Calu3 (cell line): Measurements from ENCODE around the gene ATP11C. TPM values are rescaled to one million over a fixed set of nuclear protein-coding genes. Genes with fewer than 3 reads are reported as not detected.
"Not testable (repeated sequence)": the region's sequence is repeated elsewhere in the genome, so short reads cannot be mapped to it uniquely, and the experiment has no call there.

Experiments
- BruUV-seq: library from RNA; stranded (reverse); fragments of 400-500 nt; replicated peaks from 2 replicates; lab custom pipeline; 2021; lab: Mats Ljungman, UMichigan
- CTCF ChIA-PET: fragments of 300-600 bp; sonication (Branson Sonifier 250); formaldehyde crosslinking; loops from one replicate; lab custom pipeline; 2022; ENCODE audit warnings: antibody characterized with exemption; lab: Charles Lee
- DNase-seq: peaks from one replicate; pipeline ENCODE4 v3.0.0; 2022
- H3K27ac Mint-ChIP-seq: one replicate; pipeline ENCODE4 v1.8.0; 2022; ENCODE audit warnings: mixed read lengths; ENCODE audit not compliant: unreplicated experiment
- H3K27me3 Mint-ChIP-seq: one replicate; pipeline ENCODE4 v1.8.0; 2022; ENCODE audit warnings: mixed read lengths; ENCODE audit not compliant: unreplicated experiment
- H3K36me3 Mint-ChIP-seq: one replicate; pipeline ENCODE4 v1.8.0; 2022; ENCODE audit warnings: mild to moderate bottlenecking, moderate library complexity, mixed read lengths; ENCODE audit not compliant: insufficient read depth, unreplicated experiment
- H3K4me1 Mint-ChIP-seq: one replicate; pipeline ENCODE4 v1.8.0; 2022; ENCODE audit warnings: mild to moderate bottlenecking, low read depth, mixed read lengths; ENCODE audit not compliant: unreplicated experiment
- H3K4me3 Mint-ChIP-seq: one replicate; pipeline ENCODE4 v1.8.0; 2022; ENCODE audit warnings: mild to moderate bottlenecking, low read depth, moderate library complexity, mixed read lengths; ENCODE audit not compliant: unreplicated experiment
- H3K9me3 Mint-ChIP-seq: one replicate; pipeline ENCODE4 v1.8.0; 2022; ENCODE audit warnings: low read depth, mixed read lengths; ENCODE audit not compliant: unreplicated experiment
- CTCF ChIP-seq: fragments of 200-600 bp; IDR thresholded peaks from one replicate; pipeline ENCODE4 v1.8.0; 2022; ENCODE audit warnings: antibody characterized with exemption; ENCODE audit not compliant: unreplicated experiment
- intact Hi-C: fragments of 100-400 bp; cut with micrococcal nuclease; formaldehyde crosslinking; loops from one replicate; pipeline ENCODE4 v1.10.0; 2022; ENCODE audit not compliant: unreplicated experiment
- total RNA-seq: library from RNA; stranded (reverse); gene quantifications from 2 replicates; pipeline ENCODE4 v1.2.3, GENCODE V29; 2022

ATP11C gene
- total RNA-seq, 1 experiment from 2014 or later, result 19.7 TPM

- no peak overlapping the region for H3K4me3 Mint-ChIP-seq
- CTCF ChIA-PET, result no interaction called here
- no peaks in the 10 kb centered on the region for H3K36me3 Mint-ChIP-seq
- H3K27me3 Mint-ChIP-seq, result no peaks in the 10 kb centered on the region
- DNase-seq, result no peak
- H3K27ac Mint-ChIP-seq, result no peak overlapping the region
- H3K9me3 Mint-ChIP-seq, result no peaks in the 10 kb centered on the region
- no peak for TF ChIP-seq CTCF
- intact Hi-C loops, result no loop called here
- no TSS peak for BruUV-seq
- H3K4me1 Mint-ChIP-seq, result no peaks in the 10 kb centered on the region
These were observed 63.1 kb downstream of the ATP11C start for GRCh38 chrX:139869796-139870195.

GRCh38 chrX:139864640-139865039 lies 68.2 kb downstream of the ATP11C start:
- DNase-seq, result no peak
- Mint-ChIP-seq H3K4me1 (no peaks in the 10 kb centered on the region), H3K4me3 (no peak overlapping the region), H3K9me3 (no peaks in the 10 kb centered on the region), H3K36me3 (no peaks in the 10 kb centered on the region), H3K27me3 (no peaks in the 10 kb centered on the region), H3K27ac (no peak overlapping the region)
- CTCF ChIA-PET, result no interaction called here
- TF ChIP-seq CTCF, result no peak
- no TSS peak for BruUV-seq
- intact Hi-C loops, result no loop called here

- intact Hi-C loops, result no loop called here
- H3K4me1 Mint-ChIP-seq, result no peaks in the 10 kb centered on the region
These were observed 70.6 kb downstream of the ATP11C start for GRCh38 chrX:139862208-139862607.

GRCh38 chrX:139856826-139857225 lies 76.0 kb downstream of the ATP11C start:
- intact Hi-C loops, H3K9me3 Mint-ChIP-seq, H3K27ac Mint-ChIP-seq, H3K4me1 Mint-ChIP-seq, H3K36me3 Mint-ChIP-seq, DNase-seq, H3K27me3 Mint-ChIP-seq, CTCF ChIA-PET, BruUV-seq, H3K4me3 Mint-ChIP-seq: not testable (repeated sequence)

More at GRCh38 chrX:139862208-139862607, 70.6 kb downstream of the ATP11C start:
- H3K27ac Mint-ChIP-seq, result no peak overlapping the region
- H3K36me3 Mint-ChIP-seq, result no peaks in the 10 kb centered on the region
- no peak for DNase-seq
- no peaks in the 10 kb centered on the region for H3K27me3 Mint-ChIP-seq
- BruUV-seq, result no TSS peak
- no peaks in the 10 kb centered on the region for H3K9me3 Mint-ChIP-seq
- no peak overlapping the region for H3K4me3 Mint-ChIP-seq
- CTCF ChIA-PET, result interaction anchor here (0.6 kb wide), 1 partner anchor 12 kb away, joined by 3 read pairs; no protein-coding TSS in a partner anchor
- no peak for TF ChIP-seq CTCF

- no peaks in the 10 kb centered on the region for H3K9me3 Mint-ChIP-seq
- no peak for TF ChIP-seq CTCF
- H3K4me1 Mint-ChIP-seq, result no peaks in the 10 kb centered on the region
- H3K27me3 Mint-ChIP-seq, result no peaks in the 10 kb centered on the region
- H3K36me3 Mint-ChIP-seq, result no peaks in the 10 kb centered on the region
- intact Hi-C loops, result no loop called here
- CTCF ChIA-PET, result no interaction called here
- no peak for DNase-seq
- no peak overlapping the region for H3K4me3 Mint-ChIP-seq
- BruUV-seq, result no TSS peak
- no peak overlapping the region for H3K27ac Mint-ChIP-seq
These were observed 81.1 kb downstream of the ATP11C start for GRCh38 chrX:139851730-139852129.
